Activated T-cell treated with anti-CD3 and anti-CD28 coated beads, Interleukin-2, amount 50 U/mL, for 24 hours (primary cell): Measurements from ENCODE around the gene AKAP7.

Experiments
- DNase-seq: peaks from one replicate; pipeline ENCODE4 v3.0.0-alpha.2; 2020
- H3K27ac Mint-ChIP-seq: 2 replicates; pipeline ENCODE4 v1.8.0; 2020; ENCODE audit warnings: mild to moderate bottlenecking, mixed read lengths
- H3K27me3 Mint-ChIP-seq: 2 replicates; pipeline ENCODE4 v1.8.0; 2020; ENCODE audit warnings: mixed read lengths
- H3K36me3 Mint-ChIP-seq: 2 replicates; pipeline ENCODE4 v1.8.0; 2020; ENCODE audit warnings: low read depth, mixed read lengths
- H3K4me1 Mint-ChIP-seq: 2 replicates; pipeline ENCODE4 v1.8.0; 2020; ENCODE audit warnings: low read depth, mixed read lengths
- H3K4me3 Mint-ChIP-seq: 2 replicates; pipeline ENCODE4 v1.8.0; 2020; ENCODE audit warnings: mild to moderate bottlenecking, moderate library complexity, mixed read lengths
- H3K9me3 Mint-ChIP-seq: 2 replicates; pipeline ENCODE4 v1.8.0; 2020; ENCODE audit warnings: mixed read lengths

AKAP7 gene

DNA sequence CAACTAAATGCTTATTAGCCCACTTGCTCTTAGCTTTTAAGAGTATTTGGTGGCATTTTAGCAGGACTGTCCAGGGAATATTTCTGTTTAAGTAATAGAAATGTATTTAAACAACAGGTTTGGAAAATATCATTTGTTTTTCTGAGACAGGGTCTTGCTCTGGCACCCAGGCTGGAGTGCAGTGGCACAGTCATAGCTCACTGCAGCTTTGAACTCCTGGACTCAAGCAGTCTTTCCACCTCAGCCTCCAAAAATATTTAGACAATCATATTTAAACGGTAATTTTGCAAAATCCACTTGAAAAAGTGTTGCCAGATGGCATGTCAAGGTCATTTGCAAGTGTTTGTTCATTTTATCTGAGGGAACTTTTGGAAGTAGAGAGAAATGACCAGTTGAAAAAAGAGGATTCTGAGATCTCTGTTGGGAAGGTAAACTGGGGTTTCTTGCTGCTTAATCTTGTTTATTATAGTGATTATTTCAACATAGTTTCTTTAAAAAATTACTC, 25.0 kb downstream of the AKAP7 start:
- Mint-ChIP-seq H3K4me1 (no peaks in the 10 kb centered on the region), H3K4me3 (no peak overlapping the region), H3K9me3 (no peaks in the 10 kb centered on the region), H3K27ac (no peak overlapping the region), H3K27me3 (no peaks in the 10 kb centered on the region), H3K36me3 (peaks cover 4% of the 10 kb centered on the region)
- DNase-seq: no peak

DNA sequence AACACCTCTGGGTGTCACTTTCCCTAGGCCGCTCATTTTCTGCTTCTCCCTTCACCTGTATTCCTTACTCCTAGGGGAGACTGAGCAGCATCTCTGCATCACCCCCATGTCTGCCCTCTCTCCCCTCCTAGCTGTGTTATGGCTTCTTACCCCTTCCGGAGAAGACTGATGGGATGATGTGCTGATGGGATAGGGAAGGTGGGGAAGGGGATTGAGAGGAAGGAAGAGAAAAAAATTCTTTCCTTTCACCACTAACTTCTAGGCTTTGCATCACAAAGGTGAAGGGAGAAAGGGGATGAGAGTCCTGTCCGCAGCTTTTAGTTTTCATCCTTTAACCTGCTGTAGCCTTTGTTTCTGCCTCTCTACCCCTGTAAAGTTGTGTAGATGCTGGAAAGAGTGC, 26.7 kb downstream of the AKAP7 start:
- no peak overlapping the region for H3K27ac Mint-ChIP-seq
- H3K27me3 Mint-ChIP-seq: no peaks in the 10 kb centered on the region
- no peak overlapping the region for H3K4me3 Mint-ChIP-seq
- peaks cover 4% of the 10 kb centered on the region for H3K36me3 Mint-ChIP-seq
- no peak for DNase-seq
- no peaks in the 10 kb centered on the region for H3K9me3 Mint-ChIP-seq
- no peaks in the 10 kb centered on the region for H3K4me1 Mint-ChIP-seq

DNA sequence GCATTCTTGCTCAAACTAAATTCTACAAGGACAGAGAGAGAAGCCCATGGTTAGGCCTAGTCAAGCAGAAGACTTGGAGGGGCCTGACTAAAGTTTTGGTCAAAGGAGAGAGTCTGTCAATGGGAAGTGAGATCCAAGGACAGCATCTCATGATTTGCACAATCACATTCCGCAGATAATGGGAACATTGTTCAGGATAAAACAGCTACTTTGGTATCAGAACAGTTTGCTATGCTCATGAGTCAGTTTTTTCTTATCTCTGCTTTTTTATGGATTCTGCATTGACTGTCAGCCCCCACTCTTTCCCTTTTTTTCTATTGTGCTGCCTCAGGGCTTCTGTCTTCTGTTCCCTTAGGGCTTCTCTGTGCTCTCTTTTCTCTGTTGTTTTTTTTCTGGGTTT, 28.6 kb downstream of the AKAP7 start:
- Mint-ChIP-seq H3K9me3 (no peaks in the 10 kb centered on the region), H3K27ac (no peak overlapping the region), H3K4me3 (no peak overlapping the region), H3K36me3 (peaks cover 4% of the 10 kb centered on the region), H3K27me3 (no peaks in the 10 kb centered on the region), H3K4me1 (no peaks in the 10 kb centered on the region)
- DNase-seq: no peak

DNA sequence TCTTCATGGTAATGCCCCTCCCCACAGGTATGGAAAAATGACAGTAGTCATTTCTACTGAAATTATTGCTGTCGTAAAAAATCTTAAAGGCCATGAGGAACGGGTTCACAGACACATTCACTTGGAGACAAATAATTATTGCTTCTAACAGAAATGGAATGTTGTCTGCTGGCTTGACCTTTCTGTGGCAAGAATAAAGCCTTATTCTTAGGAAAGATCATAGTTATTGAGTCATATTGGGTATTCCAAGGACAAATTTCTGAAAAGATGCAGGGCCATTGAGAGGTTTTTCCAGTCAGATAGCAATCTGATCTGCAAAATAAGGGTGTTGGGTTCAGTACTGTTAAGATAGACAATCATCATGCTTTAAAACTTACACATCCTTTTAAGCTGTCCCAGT, 29.2 kb downstream of the AKAP7 start:
- Mint-ChIP-seq H3K9me3 (no peaks in the 10 kb centered on the region), H3K4me1 (no peaks in the 10 kb centered on the region), H3K4me3 (no peak overlapping the region), H3K27ac (no peak overlapping the region), H3K27me3 (no peaks in the 10 kb centered on the region), H3K36me3 (peaks cover 11% of the 10 kb centered on the region)
- DNase-seq: no peak

DNA sequence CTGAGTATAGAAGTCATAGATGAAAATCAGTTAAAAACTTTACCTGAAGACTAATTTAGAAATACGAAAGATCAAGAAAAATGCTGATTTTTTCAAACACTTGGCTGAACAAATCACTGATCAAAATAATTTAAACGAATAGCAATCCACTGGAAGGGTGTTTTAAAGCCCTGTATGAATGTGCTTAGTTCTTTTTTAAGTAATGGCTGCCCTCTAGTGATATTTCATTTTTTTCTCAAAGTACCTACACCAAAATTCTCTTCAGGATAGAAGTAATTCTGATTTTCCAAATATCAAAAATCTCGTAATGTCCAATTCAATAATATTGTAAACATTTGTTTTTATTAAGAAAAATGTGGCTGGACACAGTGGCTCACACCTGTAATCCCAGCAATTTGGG, 32.5 kb downstream of the AKAP7 start:
- no peak for DNase-seq
- no peak overlapping the region for H3K27ac Mint-ChIP-seq
- H3K9me3 Mint-ChIP-seq: no peaks in the 10 kb centered on the region
- no peaks in the 10 kb centered on the region for H3K27me3 Mint-ChIP-seq
- H3K36me3 Mint-ChIP-seq: peaks cover 10% of the 10 kb centered on the region
- no peaks in the 10 kb centered on the region for H3K4me1 Mint-ChIP-seq
- no peak overlapping the region for H3K4me3 Mint-ChIP-seq

DNA sequence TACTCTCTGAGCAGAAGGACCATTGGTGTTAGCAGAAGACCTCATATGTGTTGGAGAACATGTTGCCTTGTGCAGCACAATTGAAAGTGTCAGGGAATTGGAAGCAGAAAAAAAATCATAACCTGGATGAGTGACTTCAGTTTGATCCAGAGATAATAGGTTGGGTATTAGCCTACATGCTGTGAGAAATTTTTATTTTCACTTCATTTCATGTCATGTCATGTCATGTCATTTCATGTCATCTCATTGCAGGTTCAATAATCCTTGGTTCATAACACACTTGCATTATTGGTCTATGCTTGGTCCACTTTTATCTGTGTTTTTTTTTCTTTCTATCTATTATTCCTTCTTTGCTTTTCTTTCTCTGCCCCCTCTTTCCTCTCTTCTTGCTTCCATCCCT, 34.3 kb downstream of the AKAP7 start:
- no peak overlapping the region for H3K4me3 Mint-ChIP-seq
- H3K9me3 Mint-ChIP-seq: no peaks in the 10 kb centered on the region
- no peak overlapping the region for H3K27ac Mint-ChIP-seq
- no peaks in the 10 kb centered on the region for H3K4me1 Mint-ChIP-seq
- DNase-seq: no peak
- H3K36me3 Mint-ChIP-seq: peaks cover 10% of the 10 kb centered on the region
- H3K27me3 Mint-ChIP-seq: no peaks in the 10 kb centered on the region

DNA sequence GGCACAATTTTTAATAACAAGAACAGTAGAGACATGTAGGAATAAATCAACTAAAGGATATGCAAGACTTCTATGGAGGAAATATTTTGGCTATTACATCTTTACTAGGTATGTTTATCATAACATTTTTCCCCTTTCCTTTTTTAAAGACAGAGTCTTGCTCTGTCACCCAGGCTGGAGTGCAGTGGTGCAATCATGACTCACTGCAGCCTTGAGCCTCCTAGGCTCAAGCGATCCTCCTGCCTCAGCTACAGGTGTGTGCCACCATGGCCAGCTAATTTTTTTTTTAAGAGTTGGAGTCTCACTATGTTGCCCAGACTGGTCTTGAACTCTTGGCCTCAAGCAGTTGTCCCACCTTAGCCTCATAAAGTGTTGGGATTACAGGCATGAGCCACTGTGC, 37.0 kb downstream of the AKAP7 start:
- no peak for DNase-seq
- no peaks in the 10 kb centered on the region for H3K4me1 Mint-ChIP-seq
- peaks cover 10% of the 10 kb centered on the region for H3K36me3 Mint-ChIP-seq
- no peaks in the 10 kb centered on the region for H3K9me3 Mint-ChIP-seq
- no peak overlapping the region for H3K4me3 Mint-ChIP-seq
- H3K27me3 Mint-ChIP-seq: no peaks in the 10 kb centered on the region
- no peak overlapping the region for H3K27ac Mint-ChIP-seq

DNA sequence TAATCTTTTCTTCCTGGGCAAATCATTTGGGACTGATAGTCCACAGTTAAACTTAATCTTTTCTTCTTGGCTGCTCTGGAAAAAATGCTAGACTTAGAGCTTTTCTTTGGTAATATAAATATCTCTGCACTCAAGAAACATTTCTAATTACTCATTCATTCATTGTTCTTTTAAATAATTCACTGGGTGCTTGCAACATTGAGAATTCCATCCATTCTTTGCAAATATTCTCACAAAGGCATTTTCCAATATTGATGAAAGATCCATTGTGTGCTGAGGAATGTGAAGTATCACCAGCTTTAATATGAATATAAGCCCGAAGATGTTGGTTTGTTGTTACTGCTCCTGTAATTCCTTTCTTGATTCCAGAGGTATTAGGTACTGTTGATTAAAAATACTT, 38.4 kb downstream of the AKAP7 start:
- no peaks in the 10 kb centered on the region for H3K9me3 Mint-ChIP-seq
- H3K27me3 Mint-ChIP-seq: no peaks in the 10 kb centered on the region
- peaks cover 10% of the 10 kb centered on the region for H3K36me3 Mint-ChIP-seq
- H3K27ac Mint-ChIP-seq: no peak overlapping the region
- no peak overlapping the region for H3K4me3 Mint-ChIP-seq
- no peaks in the 10 kb centered on the region for H3K4me1 Mint-ChIP-seq
- DNase-seq: no peak

DNA sequence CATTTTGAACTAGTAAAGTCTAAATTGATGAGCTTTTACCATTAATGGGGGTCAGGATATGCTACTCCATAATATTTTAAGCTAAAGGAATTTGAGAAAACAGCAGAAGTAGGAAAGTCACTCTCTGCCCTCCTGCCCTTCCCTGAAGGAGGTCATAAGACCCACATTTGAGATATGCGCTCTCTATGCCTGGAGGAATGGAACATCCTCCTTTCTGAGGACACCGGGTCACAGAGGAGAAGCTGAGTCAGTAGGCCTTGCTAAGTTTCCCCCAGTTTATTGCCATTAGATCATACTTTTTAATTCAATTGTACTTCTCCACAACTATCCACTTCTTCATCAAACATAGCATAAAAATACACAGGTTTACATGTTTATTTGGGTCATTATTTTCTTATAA, 40.3 kb downstream of the AKAP7 start:
- H3K4me3 Mint-ChIP-seq: no peak overlapping the region
- H3K4me1 Mint-ChIP-seq: no peaks in the 10 kb centered on the region
- no peak for DNase-seq
- no peaks in the 10 kb centered on the region for H3K9me3 Mint-ChIP-seq
- H3K36me3 Mint-ChIP-seq: peaks cover under 1% of the 10 kb centered on the region
- H3K27me3 Mint-ChIP-seq: no peaks in the 10 kb centered on the region
- H3K27ac Mint-ChIP-seq: no peak overlapping the region

DNA sequence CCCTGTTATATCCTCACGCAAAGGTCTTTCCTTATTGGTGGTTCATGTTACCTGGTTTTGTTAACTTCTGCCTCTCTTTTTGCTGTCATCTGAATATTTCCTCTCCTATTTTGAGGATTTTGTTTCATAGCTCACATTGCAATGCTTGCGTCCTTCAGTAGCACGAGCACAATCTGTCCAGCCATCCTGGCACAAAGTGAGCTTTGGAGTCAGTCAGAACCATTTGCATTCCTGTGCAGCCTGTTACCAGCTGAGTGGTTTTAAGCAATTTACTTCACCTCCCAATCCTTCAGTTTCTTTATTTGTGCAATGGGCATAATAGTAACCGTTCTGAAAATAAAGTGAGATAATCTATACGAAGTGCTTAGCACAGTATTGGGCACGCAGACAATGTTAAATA, 42.7 kb downstream of the AKAP7 start:
- Mint-ChIP-seq H3K9me3 (no peaks in the 10 kb centered on the region), H3K36me3 (no peaks in the 10 kb centered on the region), H3K27me3 (no peaks in the 10 kb centered on the region), H3K27ac (no peak overlapping the region), H3K4me3 (no peak overlapping the region), H3K4me1 (peaks cover 2% of the 10 kb centered on the region)
- no peak for DNase-seq

DNA sequence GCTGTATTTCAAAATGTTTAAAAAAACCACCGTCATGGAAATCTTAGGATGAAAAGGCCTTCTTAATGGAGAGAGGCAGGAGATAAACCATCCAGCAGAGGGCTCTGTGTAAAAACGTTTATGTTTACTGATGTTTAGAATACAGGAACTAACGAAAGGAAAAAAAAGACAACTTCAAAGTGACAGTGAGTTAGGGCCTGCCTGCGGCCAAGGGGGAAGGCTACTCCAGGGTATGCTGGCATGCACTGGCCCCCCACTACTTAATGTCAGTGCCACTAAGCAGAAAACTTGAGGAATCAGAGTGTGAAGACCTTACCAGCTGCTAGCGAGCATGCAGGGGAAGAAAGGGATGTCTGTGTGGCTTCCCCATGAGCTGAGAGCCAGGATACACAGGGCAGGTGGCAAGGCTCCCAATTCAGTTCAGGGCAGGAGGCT, 47.7 kb downstream of the AKAP7 start:
- no peak overlapping the region for H3K4me3 Mint-ChIP-seq
- no peaks in the 10 kb centered on the region for H3K36me3 Mint-ChIP-seq
- peak overlapping the region; percentile 66 for H3K27ac Mint-ChIP-seq
- no peaks in the 10 kb centered on the region for H3K9me3 Mint-ChIP-seq
- DNase-seq: peak; percentile 44
- H3K27me3 Mint-ChIP-seq: no peaks in the 10 kb centered on the region
- peaks cover 9% of the 10 kb centered on the region for H3K4me1 Mint-ChIP-seq

DNA sequence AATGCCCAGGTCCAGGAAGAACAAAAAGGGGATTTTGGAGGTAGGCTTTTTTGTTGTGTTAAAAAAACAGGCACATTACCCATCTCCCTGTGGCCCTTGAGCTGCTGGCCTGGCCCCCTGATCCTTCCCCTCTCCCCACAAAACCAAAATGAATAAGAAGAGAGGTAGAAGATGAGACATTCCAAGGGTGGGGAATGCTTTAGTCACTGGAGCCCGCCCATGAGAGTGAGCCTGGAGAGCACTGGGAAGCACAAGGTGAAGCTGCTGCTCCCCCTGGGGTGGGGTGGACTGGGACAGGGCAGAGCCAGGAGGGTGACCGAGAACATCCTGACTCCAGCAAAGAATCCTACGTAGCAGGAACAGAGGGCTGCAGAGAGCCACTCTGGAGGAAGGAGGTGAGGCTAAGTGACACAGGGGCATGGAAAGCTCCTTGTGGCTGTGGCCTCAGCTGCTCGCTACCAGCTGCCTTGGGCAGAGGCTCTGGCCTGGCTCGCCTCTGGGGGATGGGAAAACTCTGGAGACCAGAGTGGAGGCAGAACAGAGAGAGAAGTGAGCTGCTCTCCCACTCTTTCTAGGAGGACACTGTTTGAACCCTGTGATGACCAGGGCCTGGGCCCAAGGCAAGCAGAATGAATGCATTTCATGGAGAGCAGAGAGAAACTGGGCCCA, 48.3 kb downstream of the AKAP7 start:
- DNase-seq: no peak
- Mint-ChIP-seq H3K27me3 (no peaks in the 10 kb centered on the region), H3K27ac (peak overlapping the region; percentile 66), H3K4me3 (no peak overlapping the region), H3K4me1 (peaks cover 9% of the 10 kb centered on the region), H3K9me3 (no peaks in the 10 kb centered on the region), H3K36me3 (no peaks in the 10 kb centered on the region)

DNA sequence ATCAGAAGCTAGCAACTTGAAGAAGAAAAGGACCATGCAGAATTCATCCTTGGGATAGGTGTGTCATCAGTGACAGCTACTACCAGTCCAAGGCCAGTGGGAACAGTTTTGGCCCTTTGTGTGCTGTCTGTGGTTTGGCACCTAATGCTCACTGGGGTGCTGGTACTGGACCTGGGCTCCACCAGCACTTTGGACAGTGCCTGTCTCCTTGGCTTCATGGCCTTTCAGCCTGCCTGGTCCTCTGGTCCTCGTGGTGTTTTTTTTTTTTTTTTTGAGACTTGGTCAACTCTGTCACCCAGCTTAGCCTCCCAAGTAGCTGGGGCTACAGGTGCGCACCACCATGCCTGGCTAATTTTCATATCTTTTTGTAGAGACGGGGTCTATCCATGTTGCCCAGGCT, 56.3 kb downstream of the AKAP7 start:
- H3K36me3 Mint-ChIP-seq: peaks cover 35% of the 10 kb centered on the region
- no peaks in the 10 kb centered on the region for H3K4me1 Mint-ChIP-seq
- no peak overlapping the region for H3K27ac Mint-ChIP-seq
- peaks cover 25% of the 10 kb centered on the region for H3K9me3 Mint-ChIP-seq
- DNase-seq: no peak
- no peaks in the 10 kb centered on the region for H3K27me3 Mint-ChIP-seq
- H3K4me3 Mint-ChIP-seq: no peak overlapping the region

DNA sequence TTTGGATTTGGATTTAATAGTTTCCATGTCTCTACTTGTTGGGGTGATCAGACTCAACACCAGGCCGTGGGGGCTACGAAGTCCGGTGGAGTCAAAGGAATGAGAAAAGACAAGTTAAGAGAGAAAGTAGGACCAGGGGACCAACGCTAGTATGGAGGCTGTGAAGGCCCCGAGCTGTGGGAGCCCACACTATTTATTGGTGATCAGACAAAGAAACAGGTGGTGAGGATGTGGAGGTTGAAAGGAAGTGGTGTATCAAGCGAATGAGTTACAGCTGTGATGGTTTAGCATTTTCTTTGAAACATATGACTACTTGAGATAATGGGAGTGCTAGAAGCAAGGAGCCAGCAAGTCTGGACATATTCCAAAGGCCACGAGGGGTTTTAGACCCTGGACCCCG, 62.4 kb downstream of the AKAP7 start:
- Mint-ChIP-seq H3K4me1 (peaks cover 43% of the 10 kb centered on the region), H3K27ac (peak overlapping the region; percentile 81), H3K27me3 (no peaks in the 10 kb centered on the region), H3K9me3 (peaks cover 19% of the 10 kb centered on the region), H3K4me3 (no peak overlapping the region), H3K36me3 (peaks cover 26% of the 10 kb centered on the region)
- peak; percentile 36 for DNase-seq

DNA sequence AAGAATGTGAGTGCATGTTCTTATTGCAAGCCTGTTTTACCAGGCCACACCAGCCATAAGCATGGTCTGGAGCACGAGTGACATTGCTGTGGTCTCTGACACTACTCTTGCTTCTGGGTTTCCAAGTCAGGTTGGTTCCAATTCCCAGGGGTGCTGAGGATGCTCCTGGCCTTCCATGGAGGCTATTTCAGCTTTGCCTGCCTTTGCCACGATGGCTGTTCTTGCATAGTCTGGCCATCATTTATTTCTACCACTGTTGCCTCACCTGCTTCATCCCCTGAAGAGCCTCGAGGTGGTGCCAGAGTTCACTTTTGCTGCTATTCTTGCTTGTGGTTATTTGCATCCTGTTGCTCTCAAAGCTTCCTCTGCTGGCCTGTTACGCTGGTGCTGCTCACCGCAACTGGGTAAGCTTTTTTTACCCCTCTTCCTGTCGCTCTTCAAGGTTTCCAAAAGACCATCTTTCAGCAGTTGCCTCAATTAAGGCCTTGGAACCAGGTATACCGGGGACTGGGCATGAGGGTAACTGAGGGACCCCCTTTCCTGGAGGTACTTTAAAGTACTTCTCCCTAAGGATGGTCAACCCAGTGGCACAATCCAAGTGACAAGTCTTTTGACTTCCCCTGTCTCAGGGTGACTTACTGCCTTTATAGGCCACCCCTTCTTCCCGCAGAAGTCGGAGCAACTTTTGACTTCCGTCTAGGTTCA, 64.5 kb downstream of the AKAP7 start:
- Mint-ChIP-seq H3K4me1 (peaks cover 60% of the 10 kb centered on the region), H3K27ac (peak overlapping the region; percentile 94), H3K9me3 (peaks cover 1% of the 10 kb centered on the region), H3K4me3 (peak overlapping the region; percentile 71), H3K27me3 (no peaks in the 10 kb centered on the region), H3K36me3 (peaks cover 8% of the 10 kb centered on the region)
- DNase-seq: peak; percentile 77
